LNCaP clone FGC (cell line): ENCODE data around the gene RPS6KA4.
"Not testable (repeated sequence)": the region's sequence is repeated elsewhere in the genome, so short reads cannot be mapped to it uniquely, and the experiment has no call there.

Experiments
- DNase-seq: peaks from one replicate; pipeline ENCODE4 v3.0.0-alpha.2; 2011; ENCODE audit warnings: low read depth
- H3K4me3 ChIP-seq: 2 replicates; pipeline ENCODE4 v1.5.1; 2011; ENCODE audit warnings: mild to moderate bottlenecking, low read depth, low read length, control low read depth
- CTCF ChIP-seq: IDR thresholded peaks from 2 replicates; pipeline ENCODE4 v1.5.1; 2012; ENCODE audit warnings: mild to moderate bottlenecking; ENCODE audit not compliant: control insufficient read depth, insufficient read depth; ENCODE audit errors: extremely low read depth

The RPS6KA4 gene

DNA sequence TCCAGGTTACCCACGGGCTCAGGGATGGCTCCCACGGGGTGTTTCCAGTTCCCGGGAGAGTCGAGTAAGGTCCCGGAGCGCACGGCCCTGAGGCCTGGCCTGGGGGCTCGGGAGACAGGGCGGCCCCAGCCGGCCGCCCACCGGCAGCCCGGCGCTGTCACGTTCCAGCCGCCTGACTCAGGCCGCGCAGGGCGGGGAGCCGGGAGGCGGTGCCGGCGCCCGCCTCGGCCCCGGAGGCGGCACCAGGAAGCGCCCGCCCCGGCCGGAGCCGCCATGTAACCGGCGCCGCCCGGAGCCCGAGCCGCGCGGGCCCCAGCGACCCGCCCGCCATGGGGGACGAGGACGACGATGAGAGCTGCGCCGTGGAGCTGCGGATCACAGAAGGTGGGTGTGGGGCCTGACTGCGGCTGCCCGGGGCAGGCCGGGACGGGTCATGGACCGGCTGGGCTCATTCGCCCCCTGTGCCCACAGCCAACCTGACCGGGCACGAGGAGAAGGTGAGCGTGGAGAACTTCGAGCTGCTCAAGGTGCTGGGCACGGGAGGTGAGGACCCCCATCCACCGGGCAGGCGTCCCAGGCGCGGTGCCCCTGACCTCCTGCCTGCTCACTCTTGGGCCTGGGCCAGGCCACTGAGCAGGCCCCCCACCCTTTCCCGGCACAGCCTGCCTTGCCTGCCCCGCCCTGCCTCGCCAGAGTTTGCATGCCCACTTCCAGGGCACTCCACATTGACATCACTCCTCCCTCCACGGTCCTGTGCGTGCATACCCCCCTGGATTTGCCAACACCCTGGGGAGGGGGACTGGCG is at the start of gene RPS6KA4:
TSS of gene RPS6KA4 (plus strand) at position 256 of the 805 bp plus-strand sequence. CDS start at position 330, 74 bp downstream.
- DNase-seq: no peak
- H3K4me3 ChIP-seq: peak within 1 kb of the TSS; percentile 70
- TF ChIP-seq CTCF: no peak

GRCh38 chr11:64312947-64313346 is 46.0 kb upstream of the RPS6KA4 start:
- DNase-seq: no peak
- no peak for TF ChIP-seq CTCF
- H3K4me3 ChIP-seq: no peak overlapping the region

DNA sequence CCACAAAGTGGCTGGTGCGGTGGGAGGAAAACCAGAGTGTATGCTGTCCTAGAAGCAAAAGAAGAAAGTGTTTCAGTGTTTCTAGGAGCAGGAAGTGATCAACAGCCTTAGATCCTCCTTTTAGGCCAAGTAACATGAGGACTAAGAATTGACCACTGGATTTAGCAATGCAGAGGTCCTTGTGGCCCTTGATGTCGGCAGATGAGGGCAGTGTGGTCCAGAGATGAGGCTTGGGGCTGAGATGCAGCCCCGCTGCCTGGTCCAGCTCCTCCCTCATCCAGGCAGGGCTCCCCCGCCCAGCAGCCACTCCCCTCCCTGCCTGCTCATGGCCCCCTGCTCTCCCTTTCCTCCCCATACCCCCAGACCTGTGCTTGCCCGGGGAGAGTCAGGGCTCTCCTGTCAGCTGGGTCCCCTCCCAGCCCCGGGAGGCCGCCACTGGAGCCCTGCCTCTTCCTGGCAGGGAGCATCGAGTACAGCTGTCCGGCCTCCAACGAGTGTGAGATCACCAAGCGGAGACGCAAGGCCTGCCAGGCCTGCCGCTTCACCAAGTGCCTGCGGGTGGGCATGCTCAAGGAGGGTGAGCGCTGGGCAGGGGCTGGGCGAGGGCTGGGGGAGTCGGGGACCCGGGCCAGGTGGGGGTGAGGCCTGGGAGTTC is 45.3 kb upstream of the RPS6KA4 start:
- TF ChIP-seq CTCF: no peak
- H3K4me3 ChIP-seq: no peak overlapping the region
- DNase-seq: no peak

DNA sequence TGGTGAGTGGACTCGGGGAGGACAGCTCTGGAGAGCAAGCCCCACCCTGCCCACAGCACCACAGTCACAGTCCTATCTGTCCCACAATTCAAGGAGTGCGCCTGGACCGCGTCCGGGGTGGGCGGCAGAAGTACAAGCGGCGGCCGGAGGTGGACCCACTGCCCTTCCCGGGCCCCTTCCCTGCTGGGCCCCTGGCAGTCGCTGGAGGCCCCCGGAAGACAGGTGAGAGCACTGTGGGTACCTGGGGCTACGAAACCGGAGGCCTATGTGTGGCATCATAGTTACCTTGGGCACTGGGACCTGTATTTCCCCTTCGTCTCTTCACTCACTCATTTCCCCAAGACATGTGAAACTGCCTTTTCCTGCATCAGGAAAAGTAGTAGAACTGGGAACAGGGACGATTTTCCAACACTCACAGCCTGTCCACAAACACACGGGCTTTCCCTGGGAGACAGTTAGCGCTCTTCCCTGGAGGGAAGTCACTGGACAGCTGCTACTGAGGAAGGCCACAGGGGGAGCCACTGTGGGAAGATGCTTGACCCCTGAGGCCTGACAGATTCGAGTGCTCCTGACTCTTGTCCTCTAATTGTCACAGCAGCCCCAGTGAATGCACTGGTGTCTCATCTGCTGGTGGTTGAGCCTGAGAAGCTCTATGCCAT is 44.7 kb upstream of the RPS6KA4 start:
- DNase-seq: no peak
- no peak overlapping the region for H3K4me3 ChIP-seq
- 0 out of 2 replicates have a peak, but pooled peaks have one; percentile 15 for TF ChIP-seq CTCF

GRCh38 chr11:64314805-64315561 is 44.0 kb upstream of the RPS6KA4 start:
- DNase-seq: no peak
- no peak overlapping the region for H3K4me3 ChIP-seq
- TF ChIP-seq CTCF: peak; percentile 10; the same call in 1 of the 2 replicates

DNA sequence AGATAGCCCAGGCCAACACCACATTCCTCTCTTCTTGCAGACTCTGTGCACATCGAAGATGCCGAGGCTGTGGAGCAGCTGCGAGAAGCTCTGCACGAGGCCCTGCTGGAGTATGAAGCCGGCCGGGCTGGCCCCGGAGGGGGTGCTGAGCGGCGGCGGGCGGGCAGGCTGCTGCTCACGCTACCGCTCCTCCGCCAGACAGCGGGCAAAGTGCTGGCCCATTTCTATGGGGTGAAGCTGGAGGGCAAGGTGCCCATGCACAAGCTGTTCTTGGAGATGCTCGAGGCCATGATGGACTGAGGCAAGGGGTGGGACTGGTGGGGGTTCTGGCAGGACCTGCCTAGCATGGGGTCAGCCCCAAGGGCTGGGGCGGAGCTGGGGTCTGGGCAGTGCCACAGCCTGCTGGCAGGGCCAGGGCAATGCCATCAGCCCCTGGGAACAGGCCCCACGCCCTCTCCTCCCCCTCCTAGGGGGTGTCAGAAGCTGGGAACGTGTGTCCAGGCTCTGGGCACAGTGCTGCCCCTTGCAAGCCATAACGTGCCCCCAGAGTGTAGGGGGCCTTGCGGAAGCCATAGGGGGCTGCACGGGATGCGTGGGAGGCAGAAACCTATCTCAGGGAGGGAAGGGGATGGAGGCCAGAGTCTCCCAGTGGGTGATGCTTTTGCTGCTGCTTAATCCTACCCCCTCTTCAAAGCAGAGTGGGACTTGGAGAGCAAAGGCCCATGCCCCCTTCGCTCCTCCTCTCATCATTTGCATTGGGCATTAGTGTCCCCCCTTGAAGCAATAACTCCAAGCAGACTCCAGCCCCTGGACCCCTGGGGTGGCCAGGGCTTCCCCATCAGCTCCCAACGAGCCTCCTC is 43.1 kb upstream of the RPS6KA4 start:
- not testable (repeated sequence) for DNase-seq

More for the DNA sequence above, 43.1 kb upstream of the RPS6KA4 start:
- peak overlapping the region; percentile 83 for H3K4me3 ChIP-seq
